Measurements from ENCODE around the gene ZBTB3. TPM values are rescaled to one million over a fixed set of nuclear protein-coding genes. Genes with fewer than 3 reads are reported as not detected.

Gene ZBTB3
- total RNA-seq, 2 donors from 2014 or later: 16.9 to 33.8 TPM

DNA sequence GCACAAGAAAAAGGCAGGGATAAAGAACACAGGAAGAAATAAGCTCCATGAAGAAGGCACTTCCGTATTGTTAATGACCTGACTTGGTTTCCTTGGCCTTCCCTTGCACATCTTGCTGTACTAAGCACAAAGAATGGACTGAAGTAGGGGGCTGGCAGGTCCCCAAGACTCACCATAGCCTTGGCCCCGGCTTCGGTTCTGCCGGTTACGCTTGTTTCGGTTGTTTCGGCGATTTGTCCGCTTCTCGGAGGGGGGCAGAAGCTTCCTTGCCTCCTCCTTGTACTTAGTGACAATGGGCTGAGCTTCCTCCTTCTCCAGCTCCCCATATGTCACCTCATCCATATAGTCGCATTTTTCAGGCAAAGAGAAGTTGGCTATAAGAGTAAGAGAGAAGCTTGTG, 37.1 kb downstream of the ZBTB3 start:
- peak overlapping the region; percentile 36 for H3K27ac Mint-ChIP-seq
- no peaks in the 10 kb centered on the region for H3K4me1 ChIP-seq (ENCODE audit: control insufficient read depth, insufficient read depth, low read length)
- H3K27ac ChIP-seq (ENCODE audit: low read depth, low read length): no peak overlapping the region
- peaks cover 29% of the 10 kb centered on the region for H3K4me1 Mint-ChIP-seq
- H3K36me3 Mint-ChIP-seq (ENCODE audit: low read depth): peaks cover 92% of the 10 kb centered on the region
- no peaks in the 10 kb centered on the region for H3K27me3 Mint-ChIP-seq (ENCODE audit: insufficient read depth)
- no peak overlapping the region for H3K4me3 ChIP-seq (ENCODE audit: low read length)
- TF ChIP-seq, protein P1, sequence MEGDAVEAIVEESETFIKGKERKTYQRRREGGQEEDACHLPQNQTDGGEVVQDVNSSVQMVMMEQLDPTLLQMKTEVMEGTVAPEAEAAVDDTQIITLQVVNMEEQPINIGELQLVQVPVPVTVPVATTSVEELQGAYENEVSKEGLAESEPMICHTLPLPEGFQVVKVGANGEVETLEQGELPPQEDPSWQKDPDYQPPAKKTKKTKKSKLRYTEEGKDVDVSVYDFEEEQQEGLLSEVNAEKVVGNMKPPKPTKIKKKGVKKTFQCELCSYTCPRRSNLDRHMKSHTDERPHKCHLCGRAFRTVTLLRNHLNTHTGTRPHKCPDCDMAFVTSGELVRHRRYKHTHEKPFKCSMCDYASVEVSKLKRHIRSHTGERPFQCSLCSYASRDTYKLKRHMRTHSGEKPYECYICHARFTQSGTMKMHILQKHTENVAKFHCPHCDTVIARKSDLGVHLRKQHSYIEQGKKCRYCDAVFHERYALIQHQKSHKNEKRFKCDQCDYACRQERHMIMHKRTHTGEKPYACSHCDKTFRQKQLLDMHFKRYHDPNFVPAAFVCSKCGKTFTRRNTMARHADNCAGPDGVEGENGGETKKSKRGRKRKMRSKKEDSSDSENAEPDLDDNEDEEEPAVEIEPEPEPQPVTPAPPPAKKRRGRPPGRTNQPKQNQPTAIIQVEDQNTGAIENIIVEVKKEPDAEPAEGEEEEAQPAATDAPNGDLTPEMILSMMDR (conservative IDR thresholded peaks at IDR 0.05): no peak
- H3K9me3 Mint-ChIP-seq: no peaks in the 10 kb centered on the region
- peaks cover 93% of the 10 kb centered on the region for H3K36me3 ChIP-seq (ENCODE audit: control insufficient read depth, insufficient read depth, low read length)
- no peaks in the 10 kb centered on the region for H3K9me3 ChIP-seq (ENCODE audit: control insufficient read depth, low read length)
- 96 to 97% methylated on average over 10 of the region's 11 CpGs for WGBS, 2 experiments (ENCODE audit: insufficient coverage in 1 of 2, insufficient read length in 1 of 2)
- no peak for DNase-seq
- H3K9ac ChIP-seq (ENCODE audit: extremely low read depth, low read length, poor library complexity, severe bottlenecking): no peak overlapping the region
- H3K27me3 ChIP-seq (ENCODE audit: control insufficient read depth, insufficient read depth, low read length, poor library complexity, severe bottlenecking): no peaks in the 10 kb centered on the region
- H3K4me3 Mint-ChIP-seq: no peak overlapping the region

DNA sequence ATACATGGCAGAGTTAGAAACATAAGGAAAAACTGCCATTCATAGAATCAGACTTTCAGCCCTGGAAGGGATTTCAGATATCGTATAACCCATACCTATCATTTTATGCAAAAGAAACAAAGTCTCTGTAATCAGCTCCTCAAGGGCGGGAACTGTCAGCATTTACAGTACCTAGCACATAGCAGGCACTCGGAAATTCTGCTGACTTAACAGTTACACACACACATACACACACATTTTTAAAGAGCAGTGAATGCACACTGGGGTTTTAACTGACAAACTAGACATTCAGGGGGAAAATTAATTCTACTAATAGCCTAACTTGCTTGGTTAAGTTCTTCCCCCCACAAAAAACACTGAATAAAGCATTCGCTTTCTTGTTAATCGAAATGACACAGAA, 37.8 kb downstream of the ZBTB3 start:
- Mint-ChIP-seq H3K27ac (peak overlapping the region; percentile 39), H3K4me3 (no peak overlapping the region), H3K4me1 (peaks cover 29% of the 10 kb centered on the region), H3K9me3 (no peaks in the 10 kb centered on the region), H3K27me3 (ENCODE audit: insufficient read depth) (no peaks in the 10 kb centered on the region), H3K36me3 (ENCODE audit: low read depth) (peaks cover 88% of the 10 kb centered on the region)
- DNase-seq: no peak
- H3K27me3 ChIP-seq (ENCODE audit: control insufficient read depth, insufficient read depth, low read length, poor library complexity, severe bottlenecking): no peaks in the 10 kb centered on the region
- H3K9me3 ChIP-seq (ENCODE audit: control insufficient read depth, low read length): no peaks in the 10 kb centered on the region
- H3K4me1 ChIP-seq (ENCODE audit: control insufficient read depth, insufficient read depth, low read length): no peaks in the 10 kb centered on the region
- H3K27ac ChIP-seq (ENCODE audit: low read depth, low read length): no peak overlapping the region
- H3K4me3 ChIP-seq (ENCODE audit: low read length): no peak overlapping the region
- TF ChIP-seq, protein P1 (conservative IDR thresholded peaks at IDR 0.05): no peak
- no peak overlapping the region for H3K9ac ChIP-seq (ENCODE audit: extremely low read depth, low read length, poor library complexity, severe bottlenecking)
- WGBS, 2 experiments (ENCODE audit: insufficient coverage in 1 of 2, insufficient read length in 1 of 2): 95 to 100% methylated on average over 5 of the region's 5 CpGs
- H3K36me3 ChIP-seq (ENCODE audit: control insufficient read depth, insufficient read depth, low read length): peaks cover 93% of the 10 kb centered on the region

DNA sequence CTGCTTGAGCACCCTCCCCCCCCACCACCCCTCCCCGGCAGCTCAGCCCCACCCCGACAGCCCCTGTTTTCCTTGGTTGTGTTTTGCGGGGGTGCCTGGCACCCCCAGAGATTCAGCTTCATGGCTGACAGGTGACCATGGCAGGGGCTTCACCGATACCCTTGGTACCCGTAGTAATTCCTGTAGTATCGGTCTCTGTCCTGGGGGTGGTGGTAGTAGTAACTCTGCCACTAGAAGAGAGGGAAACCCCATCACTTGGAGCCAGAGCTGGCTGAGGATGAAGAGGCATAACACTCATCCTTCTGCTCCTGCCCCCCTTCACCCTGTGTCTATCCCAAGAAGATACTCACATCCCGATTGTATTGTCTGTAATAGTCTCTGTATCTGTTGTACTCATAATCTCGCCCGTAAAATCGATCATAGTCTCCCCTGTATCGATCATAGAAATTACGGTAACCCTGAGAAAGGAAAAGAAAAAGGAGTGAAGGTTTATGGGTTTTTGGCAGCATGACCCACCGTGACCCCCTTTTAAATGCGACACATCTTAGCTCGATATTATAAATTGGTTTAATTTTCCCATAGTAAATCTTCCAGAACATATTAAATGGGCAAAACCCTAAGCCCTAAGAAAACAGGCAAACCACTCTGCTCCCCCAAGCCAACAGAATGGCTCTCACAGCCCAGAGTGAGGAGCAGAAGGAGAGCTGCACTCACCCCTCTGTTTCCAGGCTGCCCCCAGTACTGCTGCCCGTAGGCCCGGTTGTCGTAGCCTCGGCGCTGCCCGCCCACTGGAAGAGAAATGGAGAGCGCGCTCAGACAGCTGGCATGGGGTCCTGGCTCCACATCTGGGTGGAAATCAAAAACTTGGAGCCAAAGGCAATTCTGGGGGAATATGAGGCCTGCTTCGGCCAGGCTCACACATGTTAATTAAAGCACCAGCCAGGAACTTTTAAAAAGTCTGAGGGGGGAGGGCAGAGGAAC, 38.5 kb downstream of the ZBTB3 start:
- Histone ChIP-seq H3K9me3 (ENCODE audit: control insufficient read depth, low read length) (no peaks in the 10 kb centered on the region), H3K4me1 (ENCODE audit: control insufficient read depth, insufficient read depth, low read length) (no peaks in the 10 kb centered on the region), H3K4me3 (ENCODE audit: low read length) (no peak overlapping the region), H3K27ac (ENCODE audit: low read depth, low read length) (no peak overlapping the region), H3K9ac (ENCODE audit: extremely low read depth, low read length, poor library complexity, severe bottlenecking) (no peak overlapping the region), H3K36me3 (ENCODE audit: control insufficient read depth, insufficient read depth, low read length) (peaks cover 93% of the 10 kb centered on the region), H3K27me3 (ENCODE audit: control insufficient read depth, insufficient read depth, low read length, poor library complexity, severe bottlenecking) (no peaks in the 10 kb centered on the region)
- TF ChIP-seq, protein P1 (conservative IDR thresholded peaks at IDR 0.05): peak; percentile 47
- Mint-ChIP-seq H3K9me3 (no peaks in the 10 kb centered on the region), H3K27me3 (ENCODE audit: insufficient read depth) (no peaks in the 10 kb centered on the region), H3K36me3 (ENCODE audit: low read depth) (peaks cover 87% of the 10 kb centered on the region), H3K4me1 (peaks cover 29% of the 10 kb centered on the region), H3K27ac (peak overlapping the region; percentile 39), H3K4me3 (no peak overlapping the region)
- no peak for DNase-seq
- 97 to 98% methylated on average over 15 to 23 of the region's 24 CpGs for WGBS, 2 experiments (ENCODE audit: insufficient coverage in 1 of 2, insufficient read length in 1 of 2)

All from endodermal cell (in vitro differentiated cells).